Activated CD8-positive, alpha-beta T cell treated with anti-CD3 and anti-CD28 coated beads for 36 hours (primary cell): ENCODE data around the gene TNS2. TPM values are rescaled to one million over a fixed set of nuclear protein-coding genes. Genes with fewer than 3 reads are reported as not detected.
A peak's percentile ranks its signal among the peaks of the same experiment; 100 is the strongest.
"Not testable (repeated sequence)": the region's sequence is repeated elsewhere in the genome, so short reads cannot be mapped to it uniquely, and the experiment has no call there.

Experiments
- ATAC-seq: fragments of 200-7000 bp; cut with Tn5 transposase; one replicate; pipeline ENCODE4 v1.10.0; 2021; ENCODE audit warnings: mild to moderate bottlenecking, moderate library complexity
- CTCF ChIA-PET: fragments of 350-600 bp; sonication (Branson Sonifier 250); formaldehyde crosslinking; loops from one replicate; lab custom pipeline; 2021; ENCODE audit warnings: antibody characterized with exemption; lab: Charles Lee
- POLR2A ChIA-PET: fragments of 350-600 bp; sonication (Branson Sonifier 250); formaldehyde crosslinking; loops from one replicate; lab custom pipeline; 2021; ENCODE audit warnings: antibody characterized with exemption; lab: Charles Lee
- DNase-seq: peaks from one replicate; pipeline ENCODE4 v3.0.0-alpha.2; 2020
- H3K27ac Mint-ChIP-seq: one replicate; pipeline ENCODE4 v1.8.0; 2021; ENCODE audit warnings: mild to moderate bottlenecking, mixed read lengths
- H3K27me3 Mint-ChIP-seq: one replicate; pipeline ENCODE4 v1.8.0; 2021; ENCODE audit warnings: mixed read lengths
- H3K36me3 Mint-ChIP-seq: one replicate; pipeline ENCODE4 v1.8.0; 2021; ENCODE audit warnings: low read depth, mixed read lengths
- H3K4me1 Mint-ChIP-seq: one replicate; pipeline ENCODE4 v1.8.0; 2021; ENCODE audit warnings: low read depth, mixed read lengths
- H3K4me3 Mint-ChIP-seq: one replicate; pipeline ENCODE4 v1.8.0; 2021; ENCODE audit warnings: mild to moderate bottlenecking, moderate library complexity, mixed read lengths
- H3K9me3 Mint-ChIP-seq: one replicate; pipeline ENCODE4 v1.8.0; 2021; ENCODE audit warnings: mixed read lengths
- intact Hi-C: fragments of 100-400 bp; cut with micrococcal nuclease; formaldehyde crosslinking; loops from one replicate; pipeline ENCODE4 v1.10.0; 2022
- total RNA-seq, 2 experiments: library from RNA; stranded (reverse); gene quantifications; one replicate each; pipeline ENCODE4 v1.2.3, GENCODE V29; 2021
- TF ChIP-seq, protein P1 (sequence below): fragments of 200-600 bp; IDR thresholded peaks from one replicate; pipeline ENCODE4 v1.8.0; 2022; ENCODE audit warnings: antibody characterized with exemption, mild to moderate bottlenecking

Gene TNS2
- total RNA-seq, 2 experiments from 2014 or later, result 1.1 to 1.6 TPM

- ChIA-PET POLR2A (interaction anchor here (0.6 to 3.1 kb wide), 15 partner anchors 8 to 960 kb away, joined by 3 to 15 read pairs (median 3); no protein-coding TSS in a partner anchor), CTCF (interaction anchor here (0.8 to 2.5 kb wide), 11 partner anchors 9 to 316 kb away, joined by 3 to 17 read pairs (median 4); partner anchors contain the start of gene AAAS)
- Mint-ChIP-seq H3K27me3 (no peaks in the 10 kb centered on the region), H3K4me1 (peaks cover 29% of the 10 kb centered on the region), H3K9me3 (no peaks in the 10 kb centered on the region), H3K36me3 (peaks cover 43% of the 10 kb centered on the region), H3K27ac (peak within 1 kb of the TSS; percentile 99), H3K4me3 (peak within 1 kb of the TSS; percentile 86)
- intact Hi-C loops, result no loop called here
- DNase-seq, result peak; percentile 100
- TF ChIP-seq, protein P1, sequence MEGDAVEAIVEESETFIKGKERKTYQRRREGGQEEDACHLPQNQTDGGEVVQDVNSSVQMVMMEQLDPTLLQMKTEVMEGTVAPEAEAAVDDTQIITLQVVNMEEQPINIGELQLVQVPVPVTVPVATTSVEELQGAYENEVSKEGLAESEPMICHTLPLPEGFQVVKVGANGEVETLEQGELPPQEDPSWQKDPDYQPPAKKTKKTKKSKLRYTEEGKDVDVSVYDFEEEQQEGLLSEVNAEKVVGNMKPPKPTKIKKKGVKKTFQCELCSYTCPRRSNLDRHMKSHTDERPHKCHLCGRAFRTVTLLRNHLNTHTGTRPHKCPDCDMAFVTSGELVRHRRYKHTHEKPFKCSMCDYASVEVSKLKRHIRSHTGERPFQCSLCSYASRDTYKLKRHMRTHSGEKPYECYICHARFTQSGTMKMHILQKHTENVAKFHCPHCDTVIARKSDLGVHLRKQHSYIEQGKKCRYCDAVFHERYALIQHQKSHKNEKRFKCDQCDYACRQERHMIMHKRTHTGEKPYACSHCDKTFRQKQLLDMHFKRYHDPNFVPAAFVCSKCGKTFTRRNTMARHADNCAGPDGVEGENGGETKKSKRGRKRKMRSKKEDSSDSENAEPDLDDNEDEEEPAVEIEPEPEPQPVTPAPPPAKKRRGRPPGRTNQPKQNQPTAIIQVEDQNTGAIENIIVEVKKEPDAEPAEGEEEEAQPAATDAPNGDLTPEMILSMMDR, result no peak
- ATAC-seq, result peak; percentile 94
Observed at GRCh38 chr12:53005986-53006809, 43.7 kb upstream of the TNS2 start, which contains the start of gene EIF4B. Gene EIF4B (plus strand): TSS chr12:53006456. CDS start chr12:53006484, 28 bp downstream.

DNA sequence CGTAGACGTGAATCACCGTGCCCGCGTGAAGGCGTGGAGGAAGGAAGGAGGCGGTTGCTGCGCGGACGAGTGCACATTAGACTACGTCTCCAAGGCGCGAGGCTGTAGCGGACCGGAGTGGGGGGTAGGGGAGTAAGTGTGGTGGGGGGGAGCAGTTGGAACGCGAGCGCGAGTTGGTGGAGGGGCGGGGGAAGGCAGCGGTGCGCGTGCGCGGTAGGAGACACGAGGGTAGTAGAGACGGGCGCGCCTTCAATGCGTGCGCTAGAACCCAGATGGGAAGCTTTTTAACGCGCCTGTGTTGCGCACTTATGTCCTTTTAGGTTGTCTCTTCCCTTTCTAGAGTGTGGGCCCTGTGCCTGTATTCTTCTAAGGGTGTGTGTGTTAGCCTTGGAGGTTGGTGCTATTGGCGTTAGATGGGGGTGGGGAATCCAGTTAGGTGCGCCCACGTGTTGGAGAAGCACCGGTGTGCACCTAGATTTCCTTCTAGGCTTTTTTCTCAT, 43.0 kb upstream of the TNS2 start:
- Mint-ChIP-seq H3K27ac (peak overlapping the region; percentile 99), H3K9me3 (no peaks in the 10 kb centered on the region), H3K4me1 (peaks cover 36% of the 10 kb centered on the region), H3K27me3 (no peaks in the 10 kb centered on the region), H3K36me3 (peaks cover 50% of the 10 kb centered on the region), H3K4me3 (peak overlapping the region; percentile 86)
- TF ChIP-seq, protein P1, result no peak
- peak; percentile 35 for ATAC-seq
- ChIA-PET POLR2A (interaction anchor here (0.6 to 3.1 kb wide), 15 partner anchors 9 to 1876 kb away, joined by 3 to 15 read pairs (median 3); no protein-coding TSS in a partner anchor), CTCF (interaction anchor here (1.0 to 2.5 kb wide), 6 partner anchors 31 to 315 kb away, joined by 4 to 17 read pairs (median 4); partner anchors contain the start of gene AAAS)
- intact Hi-C loops, result no loop called here
- peak; percentile 88 for DNase-seq

GRCh38 chr12:53007343-53007742, 42.5 kb upstream of the TNS2 start:
- POLR2A ChIA-PET, result interaction anchor here (0.6 to 3.1 kb wide), 14 partner anchors 8 to 1875 kb away, joined by 3 to 15 read pairs (median 3); no protein-coding TSS in a partner anchor
- Mint-ChIP-seq H3K4me1 (peaks cover 38% of the 10 kb centered on the region), H3K27me3 (no peaks in the 10 kb centered on the region)

GRCh38 chr12:53008760-53009159, 41.1 kb upstream of the TNS2 start:
- Mint-ChIP-seq H3K4me3 (peak overlapping the region; percentile 86), H3K4me1 (peaks cover 46% of the 10 kb centered on the region), H3K27ac (peak overlapping the region; percentile 82), H3K36me3 (peaks cover 63% of the 10 kb centered on the region)
- intact Hi-C loops, ATAC-seq, H3K27me3 Mint-ChIP-seq, DNase-seq, H3K9me3 Mint-ChIP-seq: not testable (repeated sequence)
- POLR2A ChIA-PET, result interaction anchor here (0.6 to 3.1 kb wide), 4 partner anchors 8 to 288 kb away, joined by 3 to 15 read pairs (median 5); no protein-coding TSS in a partner anchor
- CTCF ChIA-PET, result interaction anchor here (1.6 kb wide), 1 partner anchor 45 kb away, joined by 4 read pairs; no protein-coding TSS in a partner anchor

More at GRCh38 chr12:53007343-53007742, 42.5 kb upstream of the TNS2 start:
- CTCF ChIA-PET, result interaction anchor here (1.0 to 1.6 kb wide), 2 partner anchors 31 to 47 kb away, joined by 4 read pairs; no protein-coding TSS in a partner anchor
- intact Hi-C loops, result no loop called here
- TF ChIP-seq, protein P1, result no peak
- Mint-ChIP-seq H3K36me3 (peaks cover 54% of the 10 kb centered on the region), H3K9me3 (no peaks in the 10 kb centered on the region), H3K4me3 (peak overlapping the region; percentile 86), H3K27ac (peak overlapping the region; percentile 99)
- DNase-seq (no peak), ATAC-seq (no peak)

- H3K4me3 Mint-ChIP-seq, result no peak overlapping the region
- no peak for DNase-seq
- H3K36me3 Mint-ChIP-seq, result peaks cover 75% of the 10 kb centered on the region
- peaks cover 60% of the 10 kb centered on the region for H3K4me1 Mint-ChIP-seq
- ChIA-PET CTCF (interaction anchor here (1.0 to 1.3 kb wide), 3 partner anchors 14 to 164 kb away, joined by 3 to 5 read pairs (median 4); no protein-coding TSS in a partner anchor), POLR2A (interaction anchor here (0.6 to 1.6 kb wide), 12 partner anchors 11 to 464 kb away, joined by 3 to 8 read pairs (median 3); no protein-coding TSS in a partner anchor)
- ATAC-seq, result no peak
- no peak overlapping the region for H3K27ac Mint-ChIP-seq
- intact Hi-C loops, result no loop called here
- H3K9me3 Mint-ChIP-seq, result no peaks in the 10 kb centered on the region
- TF ChIP-seq, protein P1, result no peak
- H3K27me3 Mint-ChIP-seq, result no peaks in the 10 kb centered on the region
Observed at GRCh38 chr12:53010955-53011354, 38.9 kb upstream of the TNS2 start.
